Heart left ventricle (tissue), 16 donors: ENCODE data around the gene ZNF157. TPM values are rescaled to one million over a fixed set of nuclear protein-coding genes. Genes with fewer than 3 reads are reported as not detected.

Experiments used
- ATAC-seq, 4 donors: fragments of 200-7000 bp; cut with Tn5 transposase; one replicate each; pipeline ENCODE4 v1.9.1; 2020 to 2022; ENCODE audit warnings: moderate library complexity in 4 of 4, mild to moderate bottlenecking in 3 of 4, moderate number of reproducible peaks in 1 of 4
- DNase-seq, 5 donors: peaks; one replicate each; pipeline ENCODE4 v3.0.0-alpha.2; 2020
- H3K27ac ChIP-seq, 12 donors: fragments of 200-600 bp; sonication (generic) in 4 of 12; one replicate each; pipeline versions ENCODE4 v1.5.0 to v1.8.0; 2016 to 2022; ENCODE audit warnings: mild to moderate bottlenecking in 2 of 12
- H3K27me3 ChIP-seq, 9 donors: fragments of 200-600 bp; sonication (generic) in 2 of 9; one replicate each; pipeline versions ENCODE4 v1.5.1 to v1.8.0; 2016 to 2022; ENCODE audit warnings: mild to moderate bottlenecking in 3 of 9
- H3K36me3 ChIP-seq, 9 donors: fragments of 200-600 bp; sonication (generic) in 2 of 9; one replicate each; pipeline versions ENCODE4 v1.5.0 to v1.8.0; 2018 to 2022; ENCODE audit warnings: mild to moderate bottlenecking in 2 of 9
- H3K4me1 ChIP-seq, 12 donors: fragments of 200-600 bp; sonication (generic) in 4 of 12; one replicate each; pipeline versions ENCODE4 v1.5.0 to v1.8.0; 2016 to 2022; ENCODE audit warnings: mild to moderate bottlenecking in 3 of 12
- H3K4me3 ChIP-seq, 12 donors: fragments of 200-600 bp; sonication (generic) in 4 of 12; one replicate each; pipeline versions ENCODE4 v1.5.0 to v1.8.0; 2017 to 2022; ENCODE audit warnings: mild to moderate bottlenecking in 9 of 12, moderate library complexity in 4 of 12
- H3K9me3 ChIP-seq, 12 donors: fragments of 200-600 bp; sonication (generic) in 4 of 12; one replicate each; pipeline versions ENCODE4 v1.5.0 to v1.8.0; 2016 to 2022; ENCODE audit warnings: mild to moderate bottlenecking in 1 of 12
- CTCF ChIP-seq, 12 donors: fragments of 200-600 bp; sonication (generic) in 4 of 12; IDR thresholded peaks; one replicate each; pipeline versions ENCODE4 v1.5.0 to v1.8.0; 2018 to 2022; ENCODE audit warnings: antibody characterized with exemption in 12 of 12, mild to moderate bottlenecking in 5 of 12
- POLR2A ChIP-seq, 2 donors: fragments of 450-650 bp; IDR thresholded peaks; one replicate each; pipeline ENCODE4 v1.6.1; 2017; ENCODE audit warnings: antibody characterized with exemption in 2 of 2, mild to moderate bottlenecking in 2 of 2, moderate library complexity in 2 of 2
- WGBS, 4 donors: extraction: QIAGEN DNeasy Blood & Tissue Kit in 2 of 4; methylation state at CpG; one replicate each; pipeline versions ENCODE4 v1.1.5 to v1.1.7; 2013 to 2018; 5-methylcytosine and 5-hydroxymethylcytosine counted together
- intact Hi-C, 10 donors: fragments of 100-400 bp; cut with DNase I; formaldehyde crosslinking; loops; one replicate each; pipeline versions ENCODE4 v1.11.1 to v1.14.2; 2022
- polyA plus RNA-seq, 2 donors: library from polyadenylated mRNA; stranded (reverse); fragments of 200-250 nt; gene quantifications; one replicate each; pipeline ENCODE4 v1.2.3, GENCODE V29; 2013
- total RNA-seq, 9 donors: library from RNA; depleted of rRNA in 2 of 9; stranded (reverse); fragments of >200 nt in 2 of 9; fragmentation: NEBNext Ultra II Directional in 3 of 9; extraction: Animal tissue kit (Norgen Biotek cat#: 25700) in 3 of 9; gene quantifications; one replicate each; pipeline versions ENCODE4 v1.1.0 to v1.2.4, GENCODE V29; 2016 to 2023
- donor health status: ischemic (EF 13 %, LVEDD 7.1; RV severe dilation, severe dysfunction).
- donor health status: healthy with polysubstance abuse.
- donor health status: DM: no; HTN: yes; CAD: no.
- donor health status: DM: no; HTN: no; CAD: no.
- donor health status: ischemic (EF 25% LVEDD 6.9; RV normal size, moderate dysfunction).
- donor health status: ischemic (EF 25% LVEDD 5.7; RV mildly dilated, moderate dysfunction).
- donor health status: healthy.
- donor health status: DM: yes; HTN: yes; CAD: no.
- donor health status: ischemic (EF 35%, LVEDD 5.7; RV mildly dilated, moderate dysfunction).
- donor health status: nonischemic (EF 11% LVEDD 7.7; RV severe dilation, severe dysfunction).
- donor health status: DM: yes; HTN: yes; CAD: no.
- donor health status: PGD.
- donor health status: ischemic (EF 29% LVEDD 5.4; RV normal size, mild dysfunction).
- donor health status: nonischemic (EF 23%, LVEDD 6.1; RV moderate dilation, normal function).

Gene ZNF157
- total and polyA plus RNA-seq, 11 donors, result 0.06 to 0.25 (median 0.16) TPM; not detected in 8

- WGBS, 4 donors, result 75 to 95% (median 81%) methylated on average over 4 of the region's 4 CpGs
- TF ChIP-seq CTCF (IDR thresholded peaks at IDR 0.05) (no peak), POLR2A (IDR thresholded peaks at IDR 0.05) (no peak)
- Histone ChIP-seq H3K4me1 (no peaks in the 10 kb centered on the region), H3K27ac (no peak overlapping the region), H3K27me3 (peaks cover 0 to 5% (median 0%) of the 10 kb centered on the region in 9 donors), H3K36me3 (no peaks in the 10 kb centered on the region), H3K9me3 (no peaks in the 10 kb centered on the region), H3K4me3 (no peak overlapping the region)
- intact Hi-C loops, result no loop called here
- no peak for DNase-seq
- no peak for ATAC-seq
These were observed 18.7 kb upstream of the ZNF157 start for GRCh38 chrX:47351706-47352105.

- H3K27me3 ChIP-seq, result peaks cover 0 to 4% (median 0%) of the 10 kb centered on the region in 9 donors
- 33 to 43% (median 40%) methylated on average over 5 of the region's 5 CpGs for WGBS, 4 donors
- H3K9me3 ChIP-seq, result no peaks in the 10 kb centered on the region
- H3K4me1 ChIP-seq, result peaks cover 0 to 4% (median 0%) of the 10 kb centered on the region in 12 donors
- no peak overlapping the region for H3K27ac ChIP-seq
- intact Hi-C loops, result no loop called here
- ATAC-seq (no peak), DNase-seq (no peak)
- TF ChIP-seq CTCF (IDR thresholded peaks at IDR 0.05) (no peak), POLR2A (IDR thresholded peaks at IDR 0.05) (no peak)
- H3K4me3 ChIP-seq, result no peak overlapping the region
- H3K36me3 ChIP-seq, result no peaks in the 10 kb centered on the region
These were observed 11.9 kb upstream of the ZNF157 start for GRCh38 chrX:47358387-47359065.

- H3K27me3 ChIP-seq, result peaks cover 0 to 4% (median 0%) of the 10 kb centered on the region in 9 donors
- ATAC-seq (no peak), DNase-seq (no peak)
- TF ChIP-seq POLR2A (IDR thresholded peaks at IDR 0.05) (no peak), CTCF (IDR thresholded peaks at IDR 0.05) (no peak)
- H3K4me3 ChIP-seq, result no peak overlapping the region
- no peaks in the 10 kb centered on the region for H3K36me3 ChIP-seq
- WGBS, 4 donors, result 67 to 84% (median 76%) methylated on average over 7 of the region's 7 CpGs
- H3K9me3 ChIP-seq, result no peaks in the 10 kb centered on the region
- peaks cover 0 to 4% (median 0%) of the 10 kb centered on the region in 12 donors for H3K4me1 ChIP-seq
- peak overlapping the region in 1 of 12 donors; percentile 67 for H3K27ac ChIP-seq
- intact Hi-C loops, result loop anchor here in 1 of 10 donors (10.0 kb wide), 1 partner anchor 164 kb away; no protein-coding TSS in a partner anchor
These were observed 9.8 kb upstream of the ZNF157 start for GRCh38 chrX:47360423-47361179.
